ENCODE measurements around the gene NDFIP2. TPM values are rescaled to one million over a fixed set of nuclear protein-coding genes. Genes with fewer than 3 reads are reported as not detected.

The NDFIP2 gene
- total RNA-seq, 4 donors from 2014 or later: 72.2 to 103 (median 86.2) TPM

DNA sequence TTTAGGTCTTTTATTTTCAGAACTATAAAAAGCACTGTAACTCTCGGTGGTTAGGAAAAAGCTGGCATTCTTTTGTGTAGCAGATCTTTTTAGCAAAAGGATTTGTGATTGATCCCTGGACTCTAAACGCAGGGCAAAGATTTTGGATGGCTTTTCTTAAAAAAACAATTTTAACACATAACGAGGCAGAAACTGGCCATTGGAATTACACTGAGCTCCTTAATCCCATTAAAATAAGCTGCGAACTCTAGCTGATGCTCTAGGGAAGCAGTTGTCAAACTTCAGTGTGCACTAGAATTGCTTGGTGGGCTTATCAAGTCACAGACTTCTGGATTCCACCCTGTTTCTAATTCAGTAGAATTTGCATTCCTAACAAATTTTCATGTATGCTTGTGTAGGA lies 33.8 kb upstream of the NDFIP2 start:
- Histone ChIP-seq H3K4me1 (no peaks in the 10 kb centered on the region), H3K4me3 (no peak overlapping the region), H3K9me3 (no peaks in the 10 kb centered on the region), H3K27me3 (no peaks in the 10 kb centered on the region), H3K27ac (no peak overlapping the region), H3K36me3 (no peaks in the 10 kb centered on the region)
- WGBS: 86% methylated on average over 4 of the region's 4 CpGs
- TF ChIP-seq POLR2AphosphoS5 (IDR thresholded peaks at IDR 0.05): no peak
- no peak for TF ChIP-seq POLR2A (IDR thresholded peaks at IDR 0.05)
- no peak for TF ChIP-seq EP300 (IDR thresholded peaks at IDR 0.05)
- TF ChIP-seq, protein P1, sequence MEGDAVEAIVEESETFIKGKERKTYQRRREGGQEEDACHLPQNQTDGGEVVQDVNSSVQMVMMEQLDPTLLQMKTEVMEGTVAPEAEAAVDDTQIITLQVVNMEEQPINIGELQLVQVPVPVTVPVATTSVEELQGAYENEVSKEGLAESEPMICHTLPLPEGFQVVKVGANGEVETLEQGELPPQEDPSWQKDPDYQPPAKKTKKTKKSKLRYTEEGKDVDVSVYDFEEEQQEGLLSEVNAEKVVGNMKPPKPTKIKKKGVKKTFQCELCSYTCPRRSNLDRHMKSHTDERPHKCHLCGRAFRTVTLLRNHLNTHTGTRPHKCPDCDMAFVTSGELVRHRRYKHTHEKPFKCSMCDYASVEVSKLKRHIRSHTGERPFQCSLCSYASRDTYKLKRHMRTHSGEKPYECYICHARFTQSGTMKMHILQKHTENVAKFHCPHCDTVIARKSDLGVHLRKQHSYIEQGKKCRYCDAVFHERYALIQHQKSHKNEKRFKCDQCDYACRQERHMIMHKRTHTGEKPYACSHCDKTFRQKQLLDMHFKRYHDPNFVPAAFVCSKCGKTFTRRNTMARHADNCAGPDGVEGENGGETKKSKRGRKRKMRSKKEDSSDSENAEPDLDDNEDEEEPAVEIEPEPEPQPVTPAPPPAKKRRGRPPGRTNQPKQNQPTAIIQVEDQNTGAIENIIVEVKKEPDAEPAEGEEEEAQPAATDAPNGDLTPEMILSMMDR (IDR thresholded peaks at IDR 0.05): no peak
- no peak for DNase-seq (ENCODE audit: low spot score in 2 of 2)

- Histone ChIP-seq H3K9me3 (no peaks in the 10 kb centered on the region), H3K27me3 (no peaks in the 10 kb centered on the region), H3K4me3 (no peak overlapping the region), H3K36me3 (no peaks in the 10 kb centered on the region), H3K27ac (no peak overlapping the region), H3K4me1 (no peaks in the 10 kb centered on the region)
- DNase-seq (ENCODE audit: low spot score in 2 of 2): no peak
- TF ChIP-seq EP300 (IDR thresholded peaks at IDR 0.05): no peak
- 80% methylated on average over 2 of the region's 2 CpGs for WGBS
Observed at GRCh38 chr13:79447741-79448140, 33.2 kb upstream of the NDFIP2 start.

DNA sequence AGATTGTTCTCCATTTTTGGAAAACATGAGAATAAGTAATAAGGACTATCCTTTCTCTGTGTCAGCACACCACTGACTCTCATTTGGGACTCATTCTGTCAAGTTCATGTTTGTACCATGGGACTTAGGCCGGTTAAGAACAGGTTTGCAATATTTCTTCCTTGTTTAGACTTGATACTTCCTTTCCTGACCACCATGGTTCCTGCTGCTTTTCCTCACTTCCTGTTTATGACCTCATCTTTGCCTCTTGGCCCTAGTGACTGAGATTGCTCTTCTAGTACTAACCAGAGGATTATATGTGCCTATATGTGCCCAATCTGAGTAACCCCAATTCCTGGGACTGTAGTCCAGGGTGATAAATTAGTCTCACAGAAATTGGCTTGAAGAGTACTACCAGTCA lies 32.5 kb upstream of the NDFIP2 start:
- TF ChIP-seq POLR2AphosphoS5 (IDR thresholded peaks at IDR 0.05): no peak
- no peak for TF ChIP-seq EP300 (IDR thresholded peaks at IDR 0.05)
- no peak for TF ChIP-seq POLR2A (IDR thresholded peaks at IDR 0.05)
- TF ChIP-seq, protein P1 (IDR thresholded peaks at IDR 0.05): no peak
- H3K27me3 ChIP-seq: no peaks in the 10 kb centered on the region
- H3K9me3 ChIP-seq: no peaks in the 10 kb centered on the region
- WGBS: 68% methylated on average over 1 of the region's 1 CpG
- no peaks in the 10 kb centered on the region for H3K36me3 ChIP-seq
- H3K4me3 ChIP-seq: no peak overlapping the region
- no peaks in the 10 kb centered on the region for H3K4me1 ChIP-seq
- no peak for DNase-seq (ENCODE audit: low spot score in 2 of 2)
- H3K27ac ChIP-seq: no peak overlapping the region

DNA sequence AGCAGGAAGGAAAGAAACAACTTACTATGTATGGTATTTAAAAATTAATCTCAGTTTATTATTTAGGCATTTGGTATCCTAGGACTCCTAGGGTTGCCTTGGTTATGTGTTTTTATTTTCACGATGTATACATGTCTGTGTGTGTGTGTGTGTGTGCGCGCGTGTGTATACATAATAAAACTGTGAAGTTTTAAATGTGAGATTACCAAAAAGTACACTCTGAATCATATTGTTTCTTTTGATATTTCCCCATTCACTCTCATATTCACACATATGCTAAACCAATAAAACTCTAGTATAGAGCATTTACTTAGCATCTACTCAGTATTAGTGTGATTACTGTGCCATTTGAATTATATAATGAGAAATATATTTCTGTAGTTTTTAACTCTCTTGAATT lies 30.8 kb upstream of the NDFIP2 start:
- Histone ChIP-seq H3K36me3 (no peaks in the 10 kb centered on the region), H3K4me1 (no peaks in the 10 kb centered on the region), H3K4me3 (no peak overlapping the region), H3K9me3 (no peaks in the 10 kb centered on the region), H3K27me3 (no peaks in the 10 kb centered on the region), H3K27ac (no peak overlapping the region)
- TF ChIP-seq POLR2AphosphoS5 (IDR thresholded peaks at IDR 0.05) (no peak), EP300 (IDR thresholded peaks at IDR 0.05) (no peak), POLR2A (IDR thresholded peaks at IDR 0.05) (no peak)
- TF ChIP-seq, protein P1 (IDR thresholded peaks at IDR 0.05): no peak
- WGBS: 95% methylated on average over 4 of the region's 4 CpGs
- DNase-seq (ENCODE audit: low spot score in 2 of 2): no peak

DNA sequence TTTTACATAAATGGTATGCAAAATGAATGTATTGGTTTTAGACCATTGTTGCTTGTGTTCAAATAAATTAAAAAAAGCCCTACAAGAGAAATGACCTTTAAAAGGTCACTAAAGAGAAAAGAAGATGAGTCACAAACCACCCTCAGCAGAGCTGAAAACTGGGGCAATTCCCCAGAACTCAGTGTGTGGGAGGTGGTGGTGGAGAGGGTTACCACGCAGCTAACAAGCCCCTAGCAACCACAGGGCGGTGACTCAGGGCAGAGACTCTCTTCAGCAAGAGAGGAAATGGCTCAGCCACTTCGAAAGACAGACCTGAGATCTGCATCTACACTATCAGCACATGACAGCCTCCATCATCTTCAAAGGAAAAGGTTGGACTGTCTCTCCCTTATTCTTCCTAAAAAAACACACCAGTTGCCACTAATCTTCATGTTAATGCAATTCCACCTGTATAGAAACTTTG lies 29.4 kb upstream of the NDFIP2 start:
- no peaks in the 10 kb centered on the region for H3K4me1 ChIP-seq
- no peaks in the 10 kb centered on the region for H3K36me3 ChIP-seq
- H3K9me3 ChIP-seq: no peaks in the 10 kb centered on the region
- TF ChIP-seq EP300 (IDR thresholded peaks at IDR 0.05): no peak
- TF ChIP-seq POLR2AphosphoS5 (IDR thresholded peaks at IDR 0.05): no peak
- TF ChIP-seq POLR2A (IDR thresholded peaks at IDR 0.05): no peak
- TF ChIP-seq, protein P1 (IDR thresholded peaks at IDR 0.05): no peak
- no peak overlapping the region for H3K27ac ChIP-seq
- DNase-seq (ENCODE audit: low spot score in 2 of 2): no peak
- no peaks in the 10 kb centered on the region for H3K27me3 ChIP-seq
- no peak overlapping the region for H3K4me3 ChIP-seq
- 29% methylated on average over 3 of the region's 3 CpGs for WGBS
